Measurements from ENCODE around the gene TCERG1.

DNA sequence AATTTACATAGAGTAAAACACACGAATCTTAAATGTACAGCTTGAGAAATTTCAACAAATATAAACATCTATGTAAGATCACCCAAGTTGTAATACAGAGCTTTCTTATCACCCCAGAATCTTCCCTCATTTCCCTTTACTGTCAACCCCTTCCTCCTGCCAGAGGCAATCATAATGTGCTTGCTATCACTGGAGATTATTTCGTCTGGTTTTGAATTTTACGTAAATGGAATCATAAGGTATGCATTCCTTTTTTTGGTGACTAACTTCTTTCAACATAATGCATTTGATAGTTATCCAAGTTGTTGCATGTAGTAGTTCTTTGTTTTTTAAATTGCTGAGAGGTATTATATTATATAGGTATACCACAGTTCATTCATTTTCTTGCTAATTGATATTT lies 106.3 kb downstream of the TCERG1 start:
- TF ChIP-seq, protein P1, sequence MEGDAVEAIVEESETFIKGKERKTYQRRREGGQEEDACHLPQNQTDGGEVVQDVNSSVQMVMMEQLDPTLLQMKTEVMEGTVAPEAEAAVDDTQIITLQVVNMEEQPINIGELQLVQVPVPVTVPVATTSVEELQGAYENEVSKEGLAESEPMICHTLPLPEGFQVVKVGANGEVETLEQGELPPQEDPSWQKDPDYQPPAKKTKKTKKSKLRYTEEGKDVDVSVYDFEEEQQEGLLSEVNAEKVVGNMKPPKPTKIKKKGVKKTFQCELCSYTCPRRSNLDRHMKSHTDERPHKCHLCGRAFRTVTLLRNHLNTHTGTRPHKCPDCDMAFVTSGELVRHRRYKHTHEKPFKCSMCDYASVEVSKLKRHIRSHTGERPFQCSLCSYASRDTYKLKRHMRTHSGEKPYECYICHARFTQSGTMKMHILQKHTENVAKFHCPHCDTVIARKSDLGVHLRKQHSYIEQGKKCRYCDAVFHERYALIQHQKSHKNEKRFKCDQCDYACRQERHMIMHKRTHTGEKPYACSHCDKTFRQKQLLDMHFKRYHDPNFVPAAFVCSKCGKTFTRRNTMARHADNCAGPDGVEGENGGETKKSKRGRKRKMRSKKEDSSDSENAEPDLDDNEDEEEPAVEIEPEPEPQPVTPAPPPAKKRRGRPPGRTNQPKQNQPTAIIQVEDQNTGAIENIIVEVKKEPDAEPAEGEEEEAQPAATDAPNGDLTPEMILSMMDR (IDR thresholded peaks at IDR 0.05): no peak
- TF ChIP-seq EZH2 (IDR thresholded peaks at IDR 0.05) (no peak), EZH2phosphoT487 (IDR thresholded peaks at IDR 0.05) (no peak)
